A673 (cell line): ENCODE measurements around the gene CCDC92. TPM values are rescaled to one million over a fixed set of nuclear protein-coding genes. Genes with fewer than 3 reads are reported as not detected.

Experiments
- BruUV-seq: library from RNA; stranded (reverse); fragments of 400-500 nt; replicated peaks from 2 replicates; lab custom pipeline; 2021; lab: Mats Ljungman, UMichigan
- CTCF ChIA-PET: fragments of 300-600 bp; sonication (Branson Sonifier 250); formaldehyde crosslinking; loops from one replicate; lab custom pipeline; 2022; ENCODE audit warnings: antibody characterized with exemption; lab: Charles Lee
- POLR2A ChIA-PET: fragments of 300-600 bp; sonication (Branson Sonifier 250); formaldehyde crosslinking; loops from one replicate; lab custom pipeline; 2022; ENCODE audit warnings: antibody characterized with exemption; ENCODE audit not compliant: low non-redundant PET; lab: Charles Lee
- DNase-seq: peaks from one replicate; pipeline ENCODE4 v3.0.0-alpha.2; 2015; ENCODE audit warnings: low spot score
- H3K27ac ChIP-seq: fragments of 200-600 bp; sonication (generic); 2 replicates; pipeline ENCODE4 v1.5.1; 2016; ENCODE audit warnings: mixed run types, low read depth, mild to moderate bottlenecking, mixed read lengths, antibody characterized with exemption, low read length; ENCODE audit not compliant: poor library complexity, severe bottlenecking
- H3K27me3 ChIP-seq: fragments of 200-600 bp; sonication (generic); replicated peaks from 2 replicates; pipeline ENCODE4 v1.6.1; 2017; ENCODE audit warnings: mixed run types, low read depth, mild to moderate bottlenecking, mixed read lengths, antibody characterized with exemption, low read length; ENCODE audit not compliant: insufficient read depth, poor library complexity
- H3K36me3 ChIP-seq: fragments of 200-600 bp; sonication (generic); 2 replicates; pipeline ENCODE4 v1.6.1; 2016; ENCODE audit warnings: mixed run types, mild to moderate bottlenecking, mixed read lengths, antibody characterized with exemption, low read length; ENCODE audit not compliant: insufficient read depth, poor library complexity, severe bottlenecking
- H3K4me1 ChIP-seq: fragments of 200-600 bp; sonication (generic); 2 replicates; pipeline ENCODE4 v1.6.1; 2017; ENCODE audit warnings: mixed run types, mild to moderate bottlenecking, mixed read lengths, antibody characterized with exemption, low read length; ENCODE audit not compliant: insufficient read depth, poor library complexity, severe bottlenecking
- H3K4me3 ChIP-seq: fragments of 200-600 bp; sonication (generic); 2 replicates; pipeline ENCODE4 v1.5.1; 2016; ENCODE audit warnings: low read depth, mixed run types, mild to moderate bottlenecking, mixed read lengths, low read length; ENCODE audit not compliant: poor library complexity, severe bottlenecking
- H3K9me3 ChIP-seq: fragments of 200-600 bp; sonication (generic); 2 replicates; pipeline ENCODE4 v1.6.1; 2016; ENCODE audit warnings: mixed run types, low read depth, mild to moderate bottlenecking, mixed read lengths, antibody characterized with exemption, low read length; ENCODE audit not compliant: poor library complexity, severe bottlenecking
- EZH2 ChIP-seq: fragments of 200-600 bp; sonication (generic); IDR thresholded peaks from 2 replicates; pipeline ENCODE4 v1.6.1; 2017; ENCODE audit warnings: borderline replicate concordance, low read depth, mild to moderate bottlenecking, mixed read lengths, antibody characterized with exemption, low read length; ENCODE audit not compliant: poor library complexity, severe bottlenecking
- intact Hi-C: fragments of 100-400 bp; cut with micrococcal nuclease; formaldehyde crosslinking; loops from one replicate; pipeline ENCODE4 v1.10.0; 2022; ENCODE audit not compliant: unreplicated experiment
- total RNA-seq: library from RNA; stranded (reverse); gene quantifications from 2 replicates; pipeline ENCODE4 v1.2.3, GENCODE V29; 2021
- TF ChIP-seq, protein P1 (sequence below): fragments of 300-800, 200-600 bp; sonication (generic); conservative IDR thresholded peaks from 2 replicates; pipeline ENCODE4 v1.5.1; 2017; ENCODE audit warnings: low read depth, mild to moderate bottlenecking, antibody characterized with exemption, low read length, moderate library complexity, mixed read lengths

CCDC92 gene
- total RNA-seq, 1 experiment from 2014 or later: 28.7 TPM

DNA sequence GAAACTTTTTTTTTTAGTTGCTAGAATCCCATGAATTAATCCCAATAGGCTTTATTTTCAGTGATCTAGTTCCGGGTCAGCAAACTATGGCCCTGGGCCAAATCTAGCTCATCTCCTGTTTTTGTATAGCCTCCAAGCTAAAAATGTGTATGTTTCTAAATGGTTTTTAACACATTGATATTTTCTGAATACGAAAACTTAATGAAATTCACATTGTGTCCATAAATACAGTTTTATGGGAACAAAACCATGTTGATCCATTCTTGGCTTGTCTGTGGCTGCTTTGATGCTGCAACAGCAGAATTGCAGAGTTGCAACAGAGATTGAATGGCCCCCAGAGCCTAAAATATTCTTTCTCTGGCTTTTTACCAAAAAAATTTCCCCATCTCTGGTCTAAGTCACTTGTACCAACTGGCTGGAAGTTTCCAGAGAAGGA is 47.9 kb upstream of the CCDC92 start:
- H3K27me3 ChIP-seq: no peaks in the 10 kb centered on the region
- CTCF ChIA-PET: no interaction called here
- DNase-seq: no peak
- H3K9me3 ChIP-seq: no peaks in the 10 kb centered on the region
- no peak overlapping the region for H3K27ac ChIP-seq
- H3K4me3 ChIP-seq: no peak overlapping the region
- no peak for TF ChIP-seq EZH2
- TF ChIP-seq, protein P1, sequence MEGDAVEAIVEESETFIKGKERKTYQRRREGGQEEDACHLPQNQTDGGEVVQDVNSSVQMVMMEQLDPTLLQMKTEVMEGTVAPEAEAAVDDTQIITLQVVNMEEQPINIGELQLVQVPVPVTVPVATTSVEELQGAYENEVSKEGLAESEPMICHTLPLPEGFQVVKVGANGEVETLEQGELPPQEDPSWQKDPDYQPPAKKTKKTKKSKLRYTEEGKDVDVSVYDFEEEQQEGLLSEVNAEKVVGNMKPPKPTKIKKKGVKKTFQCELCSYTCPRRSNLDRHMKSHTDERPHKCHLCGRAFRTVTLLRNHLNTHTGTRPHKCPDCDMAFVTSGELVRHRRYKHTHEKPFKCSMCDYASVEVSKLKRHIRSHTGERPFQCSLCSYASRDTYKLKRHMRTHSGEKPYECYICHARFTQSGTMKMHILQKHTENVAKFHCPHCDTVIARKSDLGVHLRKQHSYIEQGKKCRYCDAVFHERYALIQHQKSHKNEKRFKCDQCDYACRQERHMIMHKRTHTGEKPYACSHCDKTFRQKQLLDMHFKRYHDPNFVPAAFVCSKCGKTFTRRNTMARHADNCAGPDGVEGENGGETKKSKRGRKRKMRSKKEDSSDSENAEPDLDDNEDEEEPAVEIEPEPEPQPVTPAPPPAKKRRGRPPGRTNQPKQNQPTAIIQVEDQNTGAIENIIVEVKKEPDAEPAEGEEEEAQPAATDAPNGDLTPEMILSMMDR: no peak
- BruUV-seq: no TSS peak
- intact Hi-C loops: no loop called here
- H3K36me3 ChIP-seq: no peaks in the 10 kb centered on the region
- POLR2A ChIA-PET: no interaction called here
- H3K4me1 ChIP-seq: no peaks in the 10 kb centered on the region

- ChIA-PET CTCF (no interaction called here), POLR2A (no interaction called here)
- intact Hi-C loops: no loop called here
- TF ChIP-seq EZH2: no peak
- TF ChIP-seq, protein P1: no peak
- H3K4me1 ChIP-seq: no peaks in the 10 kb centered on the region
- no peaks in the 10 kb centered on the region for H3K36me3 ChIP-seq
- no peaks in the 10 kb centered on the region for H3K27me3 ChIP-seq
- H3K9me3 ChIP-seq: no peaks in the 10 kb centered on the region
- no TSS peak for BruUV-seq
- no peak for DNase-seq
- no peak overlapping the region for H3K4me3 ChIP-seq
- H3K27ac ChIP-seq: no peak overlapping the region
These were observed 46.5 kb upstream of the CCDC92 start for GRCh38 chr12:124019115-124019514.

- Histone ChIP-seq H3K4me3 (no peak overlapping the region), H3K4me1 (no peaks in the 10 kb centered on the region), H3K27me3 (no peaks in the 10 kb centered on the region), H3K9me3 (no peaks in the 10 kb centered on the region), H3K36me3 (no peaks in the 10 kb centered on the region), H3K27ac (no peak overlapping the region)
- ChIA-PET CTCF (no interaction called here), POLR2A (no interaction called here)
- no TSS peak for BruUV-seq
- intact Hi-C loops: no loop called here
- TF ChIP-seq EZH2: no peak
- TF ChIP-seq, protein P1: no peak
- no peak for DNase-seq
These were observed 45.9 kb upstream of the CCDC92 start for GRCh38 chr12:124018539-124018938.
